GM12801 (cell line): ENCODE results near the gene ATP8A1.

ENCODE experiments used
- CTCF ChIP-seq: IDR thresholded peaks from one replicate; pipeline ENCODE4 v1.5.1; 2011; ENCODE audit warnings: control low read depth; ENCODE audit not compliant: insufficient read length; ENCODE audit errors: extremely low read depth

The ATP8A1 gene

DNA sequence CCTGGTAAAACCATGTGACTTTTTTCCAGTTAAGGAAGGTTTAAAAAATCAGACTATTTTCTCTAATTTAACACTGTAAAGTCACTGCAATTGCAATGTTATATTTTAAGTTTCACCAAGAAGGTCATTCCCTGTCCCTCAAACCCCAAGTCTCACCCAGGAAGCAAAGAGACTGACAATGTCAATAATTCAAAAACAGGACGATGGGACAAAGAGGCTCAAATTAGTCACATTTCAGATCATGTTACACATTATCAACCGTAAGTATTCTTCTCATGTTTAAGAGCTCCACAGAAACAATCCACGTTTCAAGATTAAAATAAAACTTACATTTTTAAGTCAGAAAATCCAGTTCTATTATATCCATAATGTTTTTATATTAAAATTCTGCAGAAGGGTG, 246.5 kb downstream of the ATP8A1 start:
- TF ChIP-seq CTCF: no peak

- TF ChIP-seq CTCF: no peak
These were observed 252.9 kb downstream of the ATP8A1 start for GRCh38 chr4:42404001-42404400.

DNA sequence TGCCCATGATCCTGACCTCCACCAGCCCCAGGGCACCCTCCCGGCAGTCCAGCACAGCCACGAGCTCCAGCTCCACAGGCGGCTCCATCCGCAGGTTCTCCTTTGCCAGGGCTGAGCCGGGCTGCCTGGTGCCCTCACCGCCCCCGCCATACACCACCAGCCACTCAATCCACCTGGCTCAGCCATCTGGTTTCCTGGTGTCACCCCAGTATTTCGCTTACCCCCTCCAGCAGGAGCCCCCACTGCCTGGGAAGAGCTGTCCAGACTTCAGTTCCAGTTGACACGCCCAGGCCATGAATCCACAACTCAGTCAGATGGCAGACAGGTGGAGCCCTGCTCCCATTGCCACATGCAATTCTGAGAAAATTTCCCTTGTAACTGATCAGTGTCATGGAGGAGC, 255.7 kb downstream of the ATP8A1 start:
- TF ChIP-seq CTCF: no peak

- TF ChIP-seq CTCF: no peak
These were observed 257.5 kb downstream of the ATP8A1 start for GRCh38 chr4:42399393-42399792.

- TF ChIP-seq CTCF: no peak
These were observed 258.0 kb downstream of the ATP8A1 start for GRCh38 chr4:42398871-42399331.

GRCh38 chr4:42398171-42398870, 258.6 kb downstream of the ATP8A1 start:
- TF ChIP-seq CTCF: no peak

GRCh38 chr4:42397635-42398170, 259.2 kb downstream of the ATP8A1 start:
- TF ChIP-seq CTCF: no peak
